ENCODE data around the gene ATP6V1G2. TPM values are rescaled to one million over a fixed set of nuclear protein-coding genes. Genes with fewer than 3 reads are reported as not detected.

Gene ATP6V1G2
- total and polyA plus RNA-seq, 2 experiments from 2014 or later = 2.4 to 2.7 TPM

DNA sequence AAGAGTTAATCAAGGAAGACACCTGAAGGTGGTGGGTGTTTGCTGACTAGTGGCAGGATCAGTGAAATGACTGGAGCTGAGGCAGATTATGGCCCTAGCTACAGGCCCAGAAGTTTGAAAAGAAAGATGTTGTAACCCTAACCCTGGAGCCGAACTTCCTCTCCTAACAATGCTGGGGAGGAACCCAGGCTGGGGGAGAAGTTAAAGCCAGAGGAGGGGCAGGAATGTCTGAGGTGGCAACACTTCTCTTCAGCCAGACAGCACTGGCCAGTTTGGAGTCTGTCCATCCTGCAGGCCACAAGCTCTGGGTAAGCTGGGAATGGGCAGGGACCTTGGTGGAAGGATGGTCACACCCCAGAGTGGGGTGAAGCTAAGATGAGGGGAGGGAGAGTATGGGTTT, 39.6 kb upstream of the ATP6V1G2 start, which contains the start of gene LST1:
Gene LST1, plus strand, starts transcription at position 270 of the 400 bp plus-strand sequence. CDS start 1,023 bp downstream, outside the sequence.
- TF ChIP-seq, protein P1, sequence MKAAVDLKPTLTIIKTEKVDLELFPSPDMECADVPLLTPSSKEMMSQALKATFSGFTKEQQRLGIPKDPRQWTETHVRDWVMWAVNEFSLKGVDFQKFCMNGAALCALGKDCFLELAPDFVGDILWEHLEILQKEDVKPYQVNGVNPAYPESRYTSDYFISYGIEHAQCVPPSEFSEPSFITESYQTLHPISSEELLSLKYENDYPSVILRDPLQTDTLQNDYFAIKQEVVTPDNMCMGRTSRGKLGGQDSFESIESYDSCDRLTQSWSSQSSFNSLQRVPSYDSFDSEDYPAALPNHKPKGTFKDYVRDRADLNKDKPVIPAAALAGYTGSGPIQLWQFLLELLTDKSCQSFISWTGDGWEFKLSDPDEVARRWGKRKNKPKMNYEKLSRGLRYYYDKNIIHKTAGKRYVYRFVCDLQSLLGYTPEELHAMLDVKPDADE (IDR thresholded peaks at IDR 0.05) = no peak
- TF ChIP-seq POLR2AphosphoS5 (IDR thresholded peaks at IDR 0.05; ENCODE audit: low read depth) = no peak
- no peak for TF ChIP-seq EZH2phosphoT487 (IDR thresholded peaks at IDR 0.05; ENCODE audit: unreplicated experiment)
- TF ChIP-seq, protein P2, sequence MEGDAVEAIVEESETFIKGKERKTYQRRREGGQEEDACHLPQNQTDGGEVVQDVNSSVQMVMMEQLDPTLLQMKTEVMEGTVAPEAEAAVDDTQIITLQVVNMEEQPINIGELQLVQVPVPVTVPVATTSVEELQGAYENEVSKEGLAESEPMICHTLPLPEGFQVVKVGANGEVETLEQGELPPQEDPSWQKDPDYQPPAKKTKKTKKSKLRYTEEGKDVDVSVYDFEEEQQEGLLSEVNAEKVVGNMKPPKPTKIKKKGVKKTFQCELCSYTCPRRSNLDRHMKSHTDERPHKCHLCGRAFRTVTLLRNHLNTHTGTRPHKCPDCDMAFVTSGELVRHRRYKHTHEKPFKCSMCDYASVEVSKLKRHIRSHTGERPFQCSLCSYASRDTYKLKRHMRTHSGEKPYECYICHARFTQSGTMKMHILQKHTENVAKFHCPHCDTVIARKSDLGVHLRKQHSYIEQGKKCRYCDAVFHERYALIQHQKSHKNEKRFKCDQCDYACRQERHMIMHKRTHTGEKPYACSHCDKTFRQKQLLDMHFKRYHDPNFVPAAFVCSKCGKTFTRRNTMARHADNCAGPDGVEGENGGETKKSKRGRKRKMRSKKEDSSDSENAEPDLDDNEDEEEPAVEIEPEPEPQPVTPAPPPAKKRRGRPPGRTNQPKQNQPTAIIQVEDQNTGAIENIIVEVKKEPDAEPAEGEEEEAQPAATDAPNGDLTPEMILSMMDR (conservative IDR thresholded peaks at IDR 0.05; ENCODE audit: low read depth in 2 of 2) = no peak
- TF ChIP-seq NANOG (IDR thresholded peaks at IDR 0.05; ENCODE audit: borderline replicate concordance) = no peak
- no peak for TF ChIP-seq ZNF114 (CRISPR knock-in tag; IDR thresholded peaks at IDR 0.05)
- TF ChIP-seq CREB1 (CRISPR knock-in tag; IDR thresholded peaks at IDR 0.05; ENCODE audit: low read depth) = no peak
- TF ChIP-seq, protein P3, sequence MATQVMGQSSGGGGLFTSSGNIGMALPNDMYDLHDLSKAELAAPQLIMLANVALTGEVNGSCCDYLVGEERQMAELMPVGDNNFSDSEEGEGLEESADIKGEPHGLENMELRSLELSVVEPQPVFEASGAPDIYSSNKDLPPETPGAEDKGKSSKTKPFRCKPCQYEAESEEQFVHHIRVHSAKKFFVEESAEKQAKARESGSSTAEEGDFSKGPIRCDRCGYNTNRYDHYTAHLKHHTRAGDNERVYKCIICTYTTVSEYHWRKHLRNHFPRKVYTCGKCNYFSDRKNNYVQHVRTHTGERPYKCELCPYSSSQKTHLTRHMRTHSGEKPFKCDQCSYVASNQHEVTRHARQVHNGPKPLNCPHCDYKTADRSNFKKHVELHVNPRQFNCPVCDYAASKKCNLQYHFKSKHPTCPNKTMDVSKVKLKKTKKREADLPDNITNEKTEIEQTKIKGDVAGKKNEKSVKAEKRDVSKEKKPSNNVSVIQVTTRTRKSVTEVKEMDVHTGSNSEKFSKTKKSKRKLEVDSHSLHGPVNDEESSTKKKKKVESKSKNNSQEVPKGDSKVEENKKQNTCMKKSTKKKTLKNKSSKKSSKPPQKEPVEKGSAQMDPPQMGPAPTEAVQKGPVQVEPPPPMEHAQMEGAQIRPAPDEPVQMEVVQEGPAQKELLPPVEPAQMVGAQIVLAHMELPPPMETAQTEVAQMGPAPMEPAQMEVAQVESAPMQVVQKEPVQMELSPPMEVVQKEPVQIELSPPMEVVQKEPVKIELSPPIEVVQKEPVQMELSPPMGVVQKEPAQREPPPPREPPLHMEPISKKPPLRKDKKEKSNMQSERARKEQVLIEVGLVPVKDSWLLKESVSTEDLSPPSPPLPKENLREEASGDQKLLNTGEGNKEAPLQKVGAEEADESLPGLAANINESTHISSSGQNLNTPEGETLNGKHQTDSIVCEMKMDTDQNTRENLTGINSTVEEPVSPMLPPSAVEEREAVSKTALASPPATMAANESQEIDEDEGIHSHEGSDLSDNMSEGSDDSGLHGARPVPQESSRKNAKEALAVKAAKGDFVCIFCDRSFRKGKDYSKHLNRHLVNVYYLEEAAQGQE (IDR thresholded peaks at IDR 0.05; ENCODE audit: unreplicated experiment) = no peak
- no peak for TF ChIP-seq JUNB (IDR thresholded peaks at IDR 0.05; ENCODE audit: unreplicated experiment)
- TF ChIP-seq EZH2 (IDR thresholded peaks at IDR 0.05; ENCODE audit: low read depth, unreplicated experiment) = no peak
- TF ChIP-seq, protein P4, sequence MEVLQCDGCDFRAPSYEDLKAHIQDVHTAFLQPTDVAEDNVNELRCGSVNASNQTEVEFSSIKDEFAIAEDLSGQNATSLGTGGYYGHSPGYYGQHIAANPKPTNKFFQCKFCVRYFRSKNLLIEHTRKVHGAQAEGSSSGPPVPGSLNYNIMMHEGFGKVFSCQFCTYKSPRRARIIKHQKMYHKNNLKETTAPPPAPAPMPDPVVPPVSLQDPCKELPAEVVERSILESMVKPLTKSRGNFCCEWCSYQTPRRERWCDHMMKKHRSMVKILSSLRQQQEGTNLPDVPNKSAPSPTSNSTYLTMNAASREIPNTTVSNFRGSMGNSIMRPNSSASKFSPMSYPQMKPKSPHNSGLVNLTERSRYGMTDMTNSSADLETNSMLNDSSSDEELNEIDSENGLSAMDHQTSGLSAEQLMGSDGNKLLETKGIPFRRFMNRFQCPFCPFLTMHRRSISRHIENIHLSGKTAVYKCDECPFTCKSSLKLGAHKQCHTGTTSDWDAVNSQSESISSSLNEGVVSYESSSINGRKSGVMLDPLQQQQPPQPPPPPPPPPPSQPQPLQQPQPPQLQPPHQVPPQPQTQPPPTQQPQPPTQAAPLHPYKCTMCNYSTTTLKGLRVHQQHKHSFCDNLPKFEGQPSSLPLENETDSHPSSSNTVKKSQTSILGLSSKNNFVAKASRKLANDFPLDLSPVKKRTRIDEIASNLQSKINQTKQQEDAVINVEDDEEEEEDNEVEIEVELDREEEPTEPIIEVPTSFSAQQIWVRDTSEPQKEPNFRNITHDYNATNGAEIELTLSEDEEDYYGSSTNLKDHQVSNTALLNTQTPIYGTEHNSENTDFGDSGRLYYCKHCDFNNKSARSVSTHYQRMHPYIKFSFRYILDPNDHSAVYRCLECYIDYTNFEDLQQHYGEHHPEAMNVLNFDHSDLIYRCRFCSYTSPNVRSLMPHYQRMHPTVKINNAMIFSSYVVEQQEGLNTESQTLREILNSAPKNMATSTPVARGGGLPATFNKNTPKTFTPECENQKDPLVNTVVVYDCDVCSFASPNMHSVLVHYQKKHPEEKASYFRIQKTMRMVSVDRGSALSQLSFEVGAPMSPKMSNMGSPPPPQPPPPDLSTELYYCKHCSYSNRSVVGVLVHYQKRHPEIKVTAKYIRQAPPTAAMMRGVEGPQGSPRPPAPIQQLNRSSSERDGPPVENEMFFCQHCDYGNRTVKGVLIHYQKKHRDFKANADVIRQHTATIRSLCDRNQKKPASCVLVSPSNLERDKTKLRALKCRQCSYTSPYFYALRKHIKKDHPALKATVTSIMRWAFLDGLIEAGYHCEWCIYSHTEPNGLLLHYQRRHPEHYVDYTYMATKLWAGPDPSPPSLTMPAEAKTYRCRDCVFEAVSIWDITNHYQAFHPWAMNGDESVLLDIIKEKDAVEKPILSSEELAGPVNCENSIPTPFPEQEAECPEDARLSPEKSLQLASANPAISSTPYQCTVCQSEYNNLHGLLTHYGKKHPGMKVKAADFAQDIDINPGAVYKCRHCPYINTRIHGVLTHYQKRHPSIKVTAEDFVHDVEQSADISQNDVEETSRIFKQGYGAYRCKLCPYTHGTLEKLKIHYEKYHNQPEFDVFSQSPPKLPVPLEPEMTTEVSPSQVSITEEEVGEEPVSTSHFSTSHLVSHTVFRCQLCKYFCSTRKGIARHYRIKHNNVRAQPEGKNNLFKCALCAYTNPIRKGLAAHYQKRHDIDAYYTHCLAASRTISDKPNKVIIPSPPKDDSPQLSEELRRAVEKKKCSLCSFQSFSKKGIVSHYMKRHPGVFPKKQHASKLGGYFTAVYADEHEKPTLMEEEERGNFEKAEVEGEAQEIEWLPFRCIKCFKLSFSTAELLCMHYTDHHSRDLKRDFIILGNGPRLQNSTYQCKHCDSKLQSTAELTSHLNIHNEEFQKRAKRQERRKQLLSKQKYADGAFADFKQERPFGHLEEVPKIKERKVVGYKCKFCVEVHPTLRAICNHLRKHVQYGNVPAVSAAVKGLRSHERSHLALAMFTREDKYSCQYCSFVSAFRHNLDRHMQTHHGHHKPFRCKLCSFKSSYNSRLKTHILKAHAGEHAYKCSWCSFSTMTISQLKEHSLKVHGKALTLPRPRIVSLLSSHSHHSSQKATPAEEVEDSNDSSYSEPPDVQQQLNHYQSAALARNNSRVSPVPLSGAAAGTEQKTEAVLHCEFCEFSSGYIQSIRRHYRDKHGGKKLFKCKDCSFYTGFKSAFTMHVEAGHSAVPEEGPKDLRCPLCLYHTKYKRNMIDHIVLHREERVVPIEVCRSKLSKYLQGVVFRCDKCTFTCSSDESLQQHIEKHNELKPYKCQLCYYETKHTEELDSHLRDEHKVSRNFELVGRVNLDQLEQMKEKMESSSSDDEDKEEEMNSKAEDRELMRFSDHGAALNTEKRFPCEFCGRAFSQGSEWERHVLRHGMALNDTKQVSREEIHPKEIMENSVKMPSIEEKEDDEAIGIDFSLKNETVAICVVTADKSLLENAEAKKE (CRISPR knock-in tag; IDR thresholded peaks at IDR 0.05) = no peak
- Histone ChIP-seq H3K4me1 (ENCODE audit: insufficient read depth) (peaks cover 4% of the 10 kb centered on the region; the same call in 1 of the 2 replicates), H3K27me3 (ENCODE audit: insufficient read depth) (peaks cover 11% of the 10 kb centered on the region), H3F3A (replicated peaks; ENCODE audit: low read depth) (no peaks in the 10 kb centered on the region), H3K4me2 (no peak within 1 kb of the TSS), H4K20me1 (replicated peaks; ENCODE audit: insufficient read depth) (no peaks in the 10 kb centered on the region), H2AFZ (no peak within 1 kb of the TSS), H3K4me3 (no peak within 1 kb of the TSS), H3K36me3 (ENCODE audit: insufficient read depth) (no peaks in the 10 kb centered on the region), H3K79me2 (replicated peaks; ENCODE audit: insufficient read depth) (no peaks in the 10 kb centered on the region), H3K9me2 (ENCODE audit: insufficient read depth) (no peaks in the 10 kb centered on the region), H3K27ac (ENCODE audit: low read depth) (no peak within 1 kb of the TSS)
- Mint-ChIP-seq H3K9me3 (peaks cover 3% of the 10 kb centered on the region; the same call in 1 of the 3 replicates), H3K36me3 (ENCODE audit: low read depth) (no peaks in the 10 kb centered on the region; the same call in 2 of the 3 replicates), H3K4me3 (no peak within 1 kb of the TSS; the same call in 2 of the 3 replicates), H3K27me3 (ENCODE audit: insufficient read depth, low read depth, poor library complexity) (peaks cover 26% of the 10 kb centered on the region), H3K27ac (no peak within 1 kb of the TSS), H3K4me1 (peaks cover 20% of the 10 kb centered on the region)
- ATAC-seq (no peak), DNase-seq (ENCODE audit: low spot score) (no peak)

All from GM23338 (cell line).